Gastroesophageal sphincter (tissue), 3 donors: ENCODE measurements around the gene ACAN.

Experiments used
- POLR2A ChIP-seq, 2 donors: fragments of 450-650 bp; IDR thresholded peaks; one replicate each; pipeline ENCODE4 v1.6.1; 2017; ENCODE audit warnings: antibody characterized with exemption in 2 of 2, mild to moderate bottlenecking in 2 of 2, moderate library complexity in 1 of 2
- POLR2AphosphoS5 ChIP-seq: sonication (generic); formaldehyde crosslinking; IDR thresholded peaks from one replicate; pipeline ENCODE4 v1.6.1; 2017; ENCODE audit warnings: antibody characterized with exemption
- TF ChIP-seq, protein P1 (sequence below), 4 experiments: fragments of 200-600 bp in 2 of 4; fragments of 450-650 bp in 2 of 4; sonication (generic) in 1 of 4; IDR thresholded peaks; one replicate each; pipeline ENCODE4 v1.5.1; 2017 to 2019; ENCODE audit warnings: antibody characterized with exemption in 4 of 4, mild to moderate bottlenecking in 2 of 4, moderate library complexity in 2 of 4

DNA sequence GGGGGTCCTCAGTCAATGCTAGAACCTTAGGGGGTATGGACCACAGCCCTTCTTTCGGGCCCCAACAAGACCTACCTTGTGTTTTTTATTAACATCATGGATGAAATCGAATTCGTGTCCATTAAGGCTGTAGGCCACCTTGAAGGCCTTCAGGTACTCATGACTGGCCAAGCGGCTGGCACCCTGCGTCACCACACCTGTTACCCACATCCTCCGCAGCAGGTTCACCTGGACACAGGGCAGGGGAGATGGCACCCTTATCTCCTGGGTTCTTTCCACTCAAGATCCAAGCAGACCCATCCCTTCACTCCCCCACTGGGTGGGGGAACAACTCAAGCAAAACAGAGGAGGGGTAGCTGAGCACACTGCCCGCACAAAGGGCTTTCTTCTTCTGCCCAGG, 103.3 kb downstream of the ACAN start:
- no peak for TF ChIP-seq POLR2A (IDR thresholded peaks at IDR 0.05)
- TF ChIP-seq, protein P1, sequence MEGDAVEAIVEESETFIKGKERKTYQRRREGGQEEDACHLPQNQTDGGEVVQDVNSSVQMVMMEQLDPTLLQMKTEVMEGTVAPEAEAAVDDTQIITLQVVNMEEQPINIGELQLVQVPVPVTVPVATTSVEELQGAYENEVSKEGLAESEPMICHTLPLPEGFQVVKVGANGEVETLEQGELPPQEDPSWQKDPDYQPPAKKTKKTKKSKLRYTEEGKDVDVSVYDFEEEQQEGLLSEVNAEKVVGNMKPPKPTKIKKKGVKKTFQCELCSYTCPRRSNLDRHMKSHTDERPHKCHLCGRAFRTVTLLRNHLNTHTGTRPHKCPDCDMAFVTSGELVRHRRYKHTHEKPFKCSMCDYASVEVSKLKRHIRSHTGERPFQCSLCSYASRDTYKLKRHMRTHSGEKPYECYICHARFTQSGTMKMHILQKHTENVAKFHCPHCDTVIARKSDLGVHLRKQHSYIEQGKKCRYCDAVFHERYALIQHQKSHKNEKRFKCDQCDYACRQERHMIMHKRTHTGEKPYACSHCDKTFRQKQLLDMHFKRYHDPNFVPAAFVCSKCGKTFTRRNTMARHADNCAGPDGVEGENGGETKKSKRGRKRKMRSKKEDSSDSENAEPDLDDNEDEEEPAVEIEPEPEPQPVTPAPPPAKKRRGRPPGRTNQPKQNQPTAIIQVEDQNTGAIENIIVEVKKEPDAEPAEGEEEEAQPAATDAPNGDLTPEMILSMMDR (IDR thresholded peaks at IDR 0.05), result no peak
- no peak for TF ChIP-seq POLR2AphosphoS5
